NCI-H524 treated with DMSO at 0.1 percent for 48 hours (cell line): ENCODE results near the gene PDE3A.

ENCODE experiments used
- DNase-seq: peaks from one replicate; lab custom pipeline; 2025; lab: John Stamatoyannopoulos, UW

Gene PDE3A

GRCh38 chr12:20424841-20425240, 56.5 kb downstream of the PDE3A start:
- DNase-seq: no peak

DNA sequence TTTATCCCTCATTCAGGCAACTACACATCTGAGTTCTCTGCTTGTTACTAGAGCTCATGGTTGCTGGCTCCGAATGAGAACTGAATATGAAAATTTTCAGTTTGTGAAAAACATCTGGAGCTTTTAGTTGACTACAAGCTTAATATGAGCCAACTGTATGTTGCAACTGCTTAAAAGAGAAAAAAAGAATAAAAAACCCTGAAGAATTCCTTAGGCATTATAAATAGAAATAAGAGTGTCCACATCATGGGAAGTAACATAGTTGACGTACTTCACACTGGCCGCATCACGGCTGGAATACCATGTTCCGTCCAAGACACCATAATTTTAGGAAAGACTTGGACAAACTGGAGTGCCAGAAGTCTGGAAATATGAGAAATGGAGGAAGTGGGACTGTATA, 57.9 kb downstream of the PDE3A start:
- no peak for DNase-seq

DNA sequence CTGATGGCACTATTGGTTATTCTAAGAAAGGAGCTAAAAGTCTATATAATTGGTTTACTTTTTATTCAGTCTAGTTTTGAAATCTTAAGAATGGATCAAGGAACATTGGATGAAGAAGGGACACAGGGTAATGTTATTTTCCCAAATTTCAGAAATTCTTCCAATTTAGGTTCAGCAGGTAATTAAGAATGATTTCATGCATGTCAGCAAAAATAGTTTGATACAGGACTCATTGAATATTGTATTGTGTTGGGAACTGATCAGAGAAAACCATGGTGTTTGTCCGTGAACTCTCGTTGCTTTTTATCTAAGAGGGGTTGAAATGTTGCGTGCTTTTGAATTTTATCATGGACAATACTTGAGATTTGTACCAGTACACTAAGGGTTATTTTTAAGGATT, 58.6 kb downstream of the PDE3A start:
- no peak for DNase-seq

GRCh38 chr12:20429852-20430251, 61.5 kb downstream of the PDE3A start:
- DNase-seq: no peak

- DNase-seq: no peak
Observed at GRCh38 chr12:20432290-20432689, 64.0 kb downstream of the PDE3A start.

- DNase-seq: no peak
Observed at GRCh38 chr12:20434996-20435395, 66.7 kb downstream of the PDE3A start.

- no peak for DNase-seq
Observed at GRCh38 chr12:20436316-20436715, 68.0 kb downstream of the PDE3A start.

DNA sequence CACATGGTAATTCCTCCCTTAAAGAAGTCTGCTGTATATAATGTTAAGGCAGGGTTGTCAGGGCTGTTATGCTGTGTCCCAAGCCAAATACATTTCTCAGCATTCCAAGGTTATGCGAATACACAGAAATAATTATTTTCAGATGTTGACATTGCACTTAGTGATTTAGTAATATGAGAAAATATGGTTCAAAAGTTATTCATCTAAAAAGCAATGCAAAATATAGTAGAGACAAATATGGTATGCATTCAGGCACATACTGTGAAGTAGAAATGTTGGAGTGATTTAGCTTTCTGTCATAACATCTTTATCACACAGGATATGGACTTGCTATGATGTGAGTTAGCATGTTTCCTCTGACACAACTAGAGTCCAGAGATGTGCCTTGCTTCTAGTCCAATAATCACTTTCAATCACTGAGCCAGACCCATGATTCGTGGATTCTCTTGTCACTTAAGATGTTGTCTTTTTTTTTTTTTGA, 70.0 kb downstream of the PDE3A start:
- no peak for DNase-seq

DNA sequence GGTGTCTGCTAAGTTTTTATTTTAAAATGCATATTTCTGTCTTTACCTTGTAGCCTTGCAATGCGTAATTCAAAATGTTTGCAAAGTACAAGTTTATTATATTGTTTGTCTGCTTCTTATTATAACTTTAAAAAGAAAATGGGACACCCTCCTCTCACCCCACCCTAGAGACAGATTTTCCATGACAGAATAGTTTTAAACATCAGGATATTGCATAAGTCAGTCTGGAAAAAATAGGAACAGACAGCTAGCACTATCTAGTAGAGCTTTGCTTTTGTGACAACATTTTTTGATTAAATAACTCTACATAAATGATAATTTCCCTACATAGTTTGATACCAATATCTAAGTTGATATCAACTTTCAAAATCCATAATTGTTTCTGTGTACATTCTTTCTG, 71.3 kb downstream of the PDE3A start:
- no peak for DNase-seq

GRCh38 chr12:20440408-20440807, 72.1 kb downstream of the PDE3A start:
- no peak for DNase-seq

- DNase-seq: no peak
Observed at GRCh38 chr12:20442322-20442721, 74.0 kb downstream of the PDE3A start.

GRCh38 chr12:20443255-20443654, 74.9 kb downstream of the PDE3A start:
- DNase-seq: no peak

GRCh38 chr12:20443792-20444191, 75.5 kb downstream of the PDE3A start:
- no peak for DNase-seq

GRCh38 chr12:20444595-20445170, 76.3 kb downstream of the PDE3A start:
- DNase-seq: no peak

DNA sequence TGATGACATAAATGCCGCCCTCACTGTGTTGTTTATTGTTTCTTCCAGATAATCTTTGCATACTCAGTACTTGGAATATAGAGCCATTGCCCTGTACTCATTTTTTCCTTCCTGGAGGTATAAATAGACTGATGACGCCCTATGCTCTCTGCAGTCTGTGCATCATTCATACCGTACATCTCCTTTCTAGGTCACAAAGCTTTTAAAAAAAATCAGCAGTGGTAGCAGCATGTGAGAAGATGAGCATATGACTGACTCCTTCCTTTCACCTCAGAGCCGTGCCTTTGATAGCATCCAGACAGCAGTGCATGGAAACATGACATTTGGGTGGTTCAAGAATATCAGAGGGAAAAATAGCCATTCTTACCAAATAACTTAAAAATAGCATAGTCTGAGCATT, 77.3 kb downstream of the PDE3A start:
- DNase-seq: no peak

DNA sequence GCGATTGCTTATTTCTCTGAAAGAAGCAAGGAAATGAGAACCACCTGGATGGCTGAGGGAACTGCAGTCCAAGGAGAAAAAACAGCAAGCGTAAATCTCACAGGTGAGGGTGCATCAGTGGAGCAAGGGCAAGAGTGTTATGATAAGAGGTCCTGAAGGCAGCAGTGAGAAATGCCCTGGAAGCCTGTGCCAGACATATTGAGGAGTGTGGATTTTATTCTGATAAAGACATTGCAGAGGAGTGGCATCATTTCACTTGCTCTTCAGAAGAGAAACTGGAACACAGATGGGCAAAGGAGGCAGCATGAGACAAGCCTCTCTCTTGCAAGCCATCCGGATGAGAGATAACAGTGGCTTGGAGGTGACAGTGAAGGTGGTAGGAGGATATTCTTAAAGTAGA, 78.5 kb downstream of the PDE3A start:
- no peak for DNase-seq

GRCh38 chr12:20448781-20449180, 80.4 kb downstream of the PDE3A start:
- DNase-seq: no peak

DNA sequence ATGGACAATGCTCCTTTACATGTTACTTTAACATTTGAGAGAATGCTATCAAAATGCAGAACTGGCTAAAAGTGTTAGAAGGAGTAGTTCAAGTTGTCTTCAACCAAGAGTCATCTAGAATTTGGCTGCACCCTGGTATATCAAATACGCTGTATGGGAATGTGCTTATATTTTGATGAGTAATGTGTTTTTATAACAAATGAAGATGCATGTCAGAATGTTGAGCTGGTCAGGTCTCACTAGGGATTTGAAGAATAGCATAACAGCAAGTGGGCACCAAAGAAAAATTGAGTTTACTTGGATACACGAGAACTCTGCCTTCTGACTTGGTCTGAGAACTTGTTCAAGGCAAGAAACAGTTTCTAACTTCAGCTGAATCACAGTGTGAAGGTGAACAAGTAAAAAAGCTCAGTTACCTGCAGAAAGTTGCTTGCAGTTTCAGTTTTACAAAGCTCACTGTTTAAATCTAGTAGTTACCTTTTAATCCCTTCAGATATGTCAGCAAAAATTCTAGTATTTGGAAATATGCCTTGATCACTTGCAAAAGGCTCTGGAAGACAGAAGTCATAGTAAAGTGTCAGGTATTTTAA, 82.3 kb downstream of the PDE3A start:
- no peak for DNase-seq

DNA sequence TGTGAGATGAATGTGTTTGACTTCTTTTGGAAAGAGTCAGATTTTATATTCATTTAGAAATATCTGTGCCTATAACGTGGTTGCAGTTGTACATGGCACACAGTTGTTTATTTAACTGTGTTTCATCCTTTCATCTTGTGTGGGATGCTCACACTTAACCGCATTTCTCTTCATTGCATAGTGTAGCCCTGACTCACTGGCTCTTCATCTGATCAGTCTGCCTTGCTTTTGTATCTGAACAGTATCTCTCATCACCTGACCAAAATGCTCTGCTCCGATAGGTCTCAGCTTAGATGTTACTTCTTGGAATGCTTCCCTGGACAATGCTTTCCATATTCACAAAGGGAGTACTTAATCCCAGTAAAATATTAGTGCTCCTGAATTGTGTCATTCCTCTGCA, 83.4 kb downstream of the PDE3A start:
- DNase-seq: no peak

GRCh38 chr12:20452496-20453010, 84.2 kb downstream of the PDE3A start:
- no peak for DNase-seq

- no peak for DNase-seq
Observed at GRCh38 chr12:20453756-20454310, 85.5 kb downstream of the PDE3A start.

DNA sequence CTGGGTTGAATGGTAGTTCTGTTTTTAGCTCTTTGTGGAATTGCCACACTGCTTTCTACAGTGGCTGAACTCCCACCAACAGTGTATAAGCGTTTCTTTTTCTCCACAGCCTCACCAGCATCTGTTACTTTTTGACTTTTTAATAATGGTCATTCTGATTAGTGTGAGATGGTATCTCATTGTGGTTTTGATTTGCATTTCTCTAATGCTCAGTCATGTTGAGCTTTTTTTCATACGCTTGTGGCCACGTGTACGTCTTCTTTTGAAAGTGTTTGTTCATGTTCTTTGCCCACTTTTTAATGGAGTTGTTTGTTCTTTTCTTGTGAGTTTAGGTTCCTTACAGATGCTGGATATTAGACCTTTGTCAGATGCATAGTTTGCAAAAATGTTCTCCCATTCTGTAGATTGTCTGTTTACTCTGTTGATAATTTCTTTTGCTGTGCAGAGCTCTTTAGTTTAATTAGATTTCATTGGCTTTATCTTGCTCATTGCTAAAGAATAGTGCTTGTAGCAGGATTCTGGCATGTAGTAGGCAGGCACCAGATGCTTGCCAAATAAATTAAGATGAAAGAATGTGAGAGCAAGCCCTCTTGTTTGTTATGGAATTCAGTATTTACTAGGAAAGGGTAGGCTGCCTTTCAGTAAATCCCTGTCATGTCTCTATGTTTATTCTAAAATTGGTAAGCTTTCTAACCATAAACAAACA, 86.8 kb downstream of the PDE3A start:
- no peak for DNase-seq

- no peak for DNase-seq
Observed at GRCh38 chr12:20457582-20457981, 89.2 kb downstream of the PDE3A start.
